Right lobe of liver (tissue), 4 donors: Measurements from ENCODE around the gene MTMR11.

Source experiments
- CTCF ChIP-seq, 4 donors: fragments of 200-600 bp in 3 of 4; fragments of 450-650 bp in 1 of 4; IDR thresholded peaks; one replicate each; pipeline versions ENCODE4 v1.5.1 to v1.8.0; 2016 to 2022; ENCODE audit warnings: antibody characterized with exemption in 4 of 4, mild to moderate bottlenecking in 2 of 4
- POLR2A ChIP-seq: fragments of 450-650 bp; IDR thresholded peaks from one replicate; pipeline ENCODE4 v1.6.1; 2017; ENCODE audit warnings: antibody characterized with exemption, mild to moderate bottlenecking
- donor health status: DM: no; HTN: no; CAD: no.
- donor health status: DM: no; HTN: no; CAD: no.
- donor health status: DM: no; HTN: yes; CAD: no.

GRCh38 chr1:149977345-149977744 lies 40.7 kb upstream of the MTMR11 start:
- TF ChIP-seq CTCF (IDR thresholded peaks at IDR 0.05): no peak
- TF ChIP-seq POLR2A: no peak
